NCI-H748 (cell line): ENCODE results near the gene CSN2.
"Not testable (repeated sequence)": the region's sequence is repeated elsewhere in the genome, so short reads cannot be mapped to it uniquely, and the experiment has no call there.

ENCODE experiments used
- DNase-seq: peaks from one replicate; lab custom pipeline; 2025; ENCODE audit not compliant: unreplicated experiment; lab: John Stamatoyannopoulos, UW

Gene CSN2, protein sequence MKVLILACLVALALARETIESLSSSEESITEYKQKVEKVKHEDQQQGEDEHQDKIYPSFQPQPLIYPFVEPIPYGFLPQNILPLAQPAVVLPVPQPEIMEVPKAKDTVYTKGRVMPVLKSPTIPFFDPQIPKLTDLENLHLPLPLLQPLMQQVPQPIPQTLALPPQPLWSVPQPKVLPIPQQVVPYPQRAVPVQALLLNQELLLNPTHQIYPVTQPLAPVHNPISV

DNA sequence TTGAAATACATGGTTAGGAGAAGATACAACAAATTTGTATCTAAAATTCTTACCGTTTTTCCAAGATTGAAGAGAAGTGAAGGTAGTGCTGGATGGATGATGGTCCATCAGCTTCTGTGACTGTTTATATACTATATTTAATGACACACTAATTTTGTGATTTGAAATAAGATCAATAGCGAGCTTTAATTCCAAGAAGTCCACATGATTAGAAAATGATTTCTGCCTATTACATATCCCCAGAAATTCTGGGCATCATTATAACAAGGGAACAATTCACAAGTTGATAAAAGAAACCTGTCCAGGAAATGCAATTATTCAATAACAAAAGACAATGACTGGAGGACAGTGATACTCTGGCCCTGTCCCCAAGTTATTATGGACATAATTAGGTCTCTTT, at the start of gene CSN2:
CSN2 (minus strand) TSS at position 101 of the 400 bp plus-strand sequence. CDS start 4,733 bp downstream, outside the sequence.
- no peak for DNase-seq

DNA sequence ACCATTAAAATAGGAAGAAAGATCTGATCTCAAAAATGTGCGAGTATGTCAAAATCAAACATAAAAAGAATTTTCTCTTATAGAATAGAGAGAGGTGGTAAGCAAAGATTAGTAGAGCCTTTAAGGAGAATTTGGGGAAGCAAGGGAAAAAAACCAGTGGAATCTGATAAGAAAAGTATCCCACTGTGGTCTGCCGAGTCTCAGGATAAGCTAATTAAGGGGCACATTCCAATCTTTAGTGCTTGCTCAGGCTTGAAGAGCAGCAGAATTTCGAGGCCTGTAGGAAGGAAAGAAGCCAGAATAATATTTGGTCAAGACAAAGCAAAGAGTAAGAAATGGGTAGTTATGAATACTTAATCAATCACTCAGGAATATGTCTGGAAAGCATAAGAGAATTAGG, 43.2 kb upstream of the CSN2 start:
- no peak for DNase-seq

DNA sequence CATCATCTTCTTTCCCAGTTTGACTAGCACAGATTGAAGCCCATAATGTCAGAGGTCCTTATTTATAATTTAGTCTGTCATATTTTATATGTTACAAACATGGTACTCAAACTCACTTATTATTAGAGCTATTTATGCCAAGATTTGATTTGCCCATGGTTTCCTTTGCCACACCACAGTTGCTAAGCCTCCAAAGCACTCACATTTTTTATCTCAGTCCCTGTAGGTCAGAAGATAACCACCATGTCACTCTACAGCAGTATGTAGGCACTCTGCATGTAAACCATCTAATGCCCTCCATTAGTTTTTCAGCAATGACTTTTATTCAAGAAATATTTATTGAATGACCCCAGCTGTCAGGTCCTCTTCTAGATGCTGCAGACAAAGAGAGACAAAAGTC, 37.0 kb upstream of the CSN2 start:
- no peak for DNase-seq

DNA sequence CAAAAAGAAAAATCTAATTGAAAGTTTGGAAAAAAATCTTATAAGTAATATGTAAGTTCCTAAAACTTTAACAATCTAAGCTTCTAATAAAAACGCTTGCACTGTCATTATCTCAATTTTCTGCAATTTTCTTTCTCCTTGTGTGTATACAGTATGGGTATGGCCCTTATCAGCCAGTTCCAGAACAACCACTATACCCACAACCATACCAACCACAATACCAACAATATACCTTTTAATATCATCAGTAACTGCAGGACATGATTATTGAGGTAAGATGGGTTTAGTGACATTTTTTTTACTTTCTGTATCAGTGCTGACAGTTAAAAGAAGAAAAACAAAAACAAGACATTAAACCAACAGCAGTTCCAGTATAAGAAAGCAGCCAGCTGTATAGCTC, 35.2 kb upstream of the CSN2 start:
- no peak for DNase-seq

DNA sequence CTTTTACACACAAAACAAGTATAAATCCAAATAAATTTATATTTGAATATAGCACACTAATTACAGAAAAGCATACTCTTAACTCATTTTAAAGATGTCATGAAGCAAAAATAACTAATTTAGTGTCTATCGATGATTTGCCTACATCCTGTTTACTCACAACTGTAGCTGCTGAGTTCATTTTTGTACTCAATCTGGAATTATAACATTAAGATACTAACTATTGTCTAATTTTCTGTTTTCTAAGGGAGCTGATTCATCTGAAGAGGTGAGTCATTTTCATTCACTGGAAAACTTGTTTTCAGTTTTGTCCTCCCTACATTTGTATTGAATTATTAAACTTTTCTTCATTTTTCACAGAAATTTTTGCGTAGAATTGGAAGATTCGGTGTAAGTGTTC, 33.9 kb upstream of the CSN2 start:
- no peak for DNase-seq

DNA sequence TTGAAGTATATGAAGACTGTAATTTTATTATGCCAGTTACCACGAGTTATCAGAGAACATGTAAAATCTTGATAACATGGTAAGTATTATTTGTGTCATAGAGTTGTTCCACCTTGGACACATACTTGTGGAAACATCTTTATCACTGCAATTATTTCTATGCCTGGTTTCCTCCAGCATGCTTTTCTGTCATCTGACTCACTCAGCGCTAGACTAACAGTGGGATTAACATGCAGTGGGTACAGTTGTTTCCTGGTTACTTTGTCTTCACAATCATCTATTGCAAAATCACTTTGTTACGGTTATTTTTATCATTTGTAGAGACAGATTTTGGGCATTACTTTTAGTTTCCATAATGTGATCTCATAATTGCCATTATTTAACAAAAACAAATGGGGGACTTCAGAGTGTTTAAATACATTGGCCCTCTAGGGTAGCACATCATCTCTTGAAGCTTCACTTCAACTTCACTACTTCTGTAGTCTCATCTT, 30.0 kb upstream of the CSN2 start, which contains the start of gene STATH:
STATH (plus strand) TSS at position 441 of the 491 bp plus-strand sequence. CDS start 2,472 bp downstream, outside the sequence.
- no peak for DNase-seq

DNA sequence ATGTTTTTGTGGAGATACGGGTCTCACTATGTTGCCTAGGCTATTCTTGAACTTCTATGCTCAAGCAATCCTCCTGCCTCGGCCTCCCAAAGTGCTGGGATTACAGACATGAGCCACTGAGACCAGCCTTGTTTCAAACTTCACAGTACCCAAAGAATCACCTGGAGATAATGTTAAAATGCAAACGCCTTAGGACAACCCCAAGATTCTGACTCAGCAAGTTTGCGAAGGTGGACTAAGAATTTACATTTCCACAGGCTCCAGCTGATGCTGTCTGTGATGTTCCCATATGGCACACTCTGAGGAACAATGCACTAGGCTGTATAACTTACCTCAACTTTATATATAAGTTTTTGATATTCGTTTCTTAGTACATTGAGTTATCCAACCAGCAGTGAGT, 29.3 kb upstream of the CSN2 start:
- no peak for DNase-seq

DNA sequence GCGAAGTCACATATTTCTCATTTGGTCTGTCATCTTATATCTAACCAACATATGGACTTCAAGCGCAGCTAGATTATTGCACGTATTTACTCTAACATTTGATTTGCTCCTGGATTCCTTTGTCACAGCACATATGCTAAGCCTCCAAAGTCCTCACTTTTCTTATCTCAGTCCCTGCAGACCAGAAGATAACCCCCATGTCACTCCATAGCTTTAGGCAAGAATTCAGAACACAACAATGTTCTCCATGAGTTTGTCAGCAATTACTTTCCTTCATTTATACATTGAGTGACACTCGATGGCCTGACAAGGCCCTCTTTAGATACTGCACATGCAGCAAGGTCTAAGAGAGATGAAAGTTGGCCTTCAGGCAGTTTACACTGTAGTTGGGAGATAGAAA, 25.5 kb upstream of the CSN2 start:
- DNase-seq = no peak

DNA sequence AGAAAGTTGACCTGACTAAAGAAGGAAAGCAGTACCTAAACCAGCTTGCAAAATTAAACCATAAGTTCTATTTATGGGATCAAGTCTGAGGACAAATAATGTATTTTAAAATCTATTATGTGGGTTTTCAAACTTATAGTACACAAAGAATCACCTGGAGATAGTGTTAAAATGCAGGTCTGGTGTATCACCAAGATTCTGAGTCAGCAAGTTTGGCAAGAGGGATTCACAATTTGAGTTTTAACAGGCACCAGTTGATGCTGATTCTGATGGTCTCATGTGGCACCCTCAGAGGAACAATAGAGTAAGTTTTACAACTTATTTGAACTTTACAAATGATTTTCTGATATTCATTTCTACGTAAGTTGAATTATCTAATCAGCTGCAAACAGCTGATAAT, 21.1 kb upstream of the CSN2 start:
- no peak for DNase-seq

DNA sequence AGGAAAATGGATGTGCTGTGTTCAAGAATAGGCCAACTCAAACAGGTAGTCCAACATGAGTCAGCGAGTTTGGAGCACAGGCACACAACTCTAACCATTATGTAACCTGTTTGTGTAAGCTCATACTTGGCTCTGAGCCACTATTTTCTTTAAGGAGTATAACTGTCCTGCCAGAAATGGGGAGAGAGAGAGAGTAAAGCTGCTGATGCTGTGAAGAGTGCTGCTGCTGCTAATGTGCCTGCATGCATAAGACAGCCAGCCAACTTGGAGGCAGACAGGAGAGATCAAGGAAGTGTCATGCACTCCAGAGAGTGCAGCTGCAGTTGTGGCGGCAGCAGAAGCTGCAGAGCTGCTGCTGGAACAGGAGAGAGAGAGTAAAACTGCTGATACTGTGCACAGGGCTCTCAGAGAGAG, 18.5 kb upstream of the CSN2 start:
- peak; percentile 23 for DNase-seq

DNA sequence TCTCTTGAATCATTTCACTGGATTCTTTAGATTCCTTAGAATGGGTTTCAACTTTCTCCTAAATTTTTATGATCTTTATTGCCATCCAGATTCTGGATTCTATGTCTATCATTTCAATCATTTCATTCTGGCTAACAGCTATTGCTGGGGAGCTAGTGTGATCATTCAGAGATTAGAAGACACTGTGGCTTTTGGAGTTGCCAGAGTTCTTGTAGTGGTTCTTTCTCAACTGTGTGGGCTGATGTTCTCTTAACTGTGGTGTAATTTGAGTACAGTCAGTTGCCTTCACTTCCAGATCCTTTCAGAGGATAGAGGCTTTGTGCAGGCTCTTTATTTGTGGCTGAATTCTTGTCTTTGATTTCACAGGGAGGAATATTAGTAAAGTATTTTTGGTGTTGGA, 12.1 kb upstream of the CSN2 start:
- DNase-seq = no peak

DNA sequence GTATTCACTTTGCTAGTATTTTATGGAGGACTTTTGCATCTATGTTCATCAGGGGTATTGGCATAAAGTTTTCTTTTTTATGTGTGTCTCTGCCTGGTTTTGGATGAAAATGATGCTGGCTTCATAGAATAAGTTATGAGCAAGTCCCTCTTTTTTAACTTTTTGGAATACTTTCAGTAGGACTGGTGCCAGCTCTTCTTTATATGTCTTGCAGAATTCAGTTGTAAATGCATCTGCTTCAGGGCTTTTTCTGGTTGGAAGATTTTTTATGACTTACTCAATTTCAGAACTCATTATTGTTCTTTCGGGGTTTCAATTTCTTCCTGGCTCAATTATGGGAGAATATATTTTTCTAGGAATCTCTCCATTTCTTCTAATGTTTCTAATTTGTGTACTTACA, 9.1 kb upstream of the CSN2 start:
- DNase-seq = no peak

DNA sequence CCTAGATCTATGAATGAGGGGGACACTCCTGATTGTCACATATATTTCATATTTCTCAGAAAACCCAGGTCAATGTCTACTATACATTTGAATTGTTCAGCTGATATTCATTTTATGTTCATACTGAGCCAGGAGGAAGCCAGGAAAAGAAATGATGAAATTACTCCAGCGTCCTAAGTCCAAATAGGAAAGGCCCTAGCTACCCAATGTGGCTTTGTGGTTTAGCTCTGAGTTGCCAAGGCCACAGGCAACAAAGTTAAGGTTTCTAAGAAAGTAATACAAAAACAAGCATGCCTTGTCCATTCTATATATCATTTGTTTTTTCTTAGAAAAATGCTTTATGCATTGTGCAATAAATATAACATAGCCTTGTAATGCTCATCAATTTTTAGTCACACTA, 4.5 kb upstream of the CSN2 start:
- no peak for DNase-seq

DNA sequence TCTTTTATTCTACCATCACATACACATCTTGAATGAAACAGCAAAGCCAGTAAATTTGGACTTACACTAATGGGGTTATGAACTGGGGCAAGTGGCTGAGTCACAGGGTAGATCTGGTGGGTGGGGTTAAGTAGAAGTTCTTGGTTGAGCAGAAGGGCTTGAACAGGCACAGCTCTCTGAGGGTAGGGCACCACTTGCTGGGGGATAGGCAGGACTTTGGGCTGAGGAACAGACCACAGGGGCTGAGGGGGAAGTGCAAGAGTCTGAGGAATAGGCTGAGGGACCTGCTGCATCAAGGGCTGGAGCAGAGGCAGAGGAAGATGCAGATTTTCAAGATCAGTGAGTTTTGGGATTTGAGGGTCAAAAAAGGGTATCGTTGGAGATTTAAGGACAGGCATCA, 8.3 kb downstream of the CSN2 start:
- DNase-seq = no peak

DNA sequence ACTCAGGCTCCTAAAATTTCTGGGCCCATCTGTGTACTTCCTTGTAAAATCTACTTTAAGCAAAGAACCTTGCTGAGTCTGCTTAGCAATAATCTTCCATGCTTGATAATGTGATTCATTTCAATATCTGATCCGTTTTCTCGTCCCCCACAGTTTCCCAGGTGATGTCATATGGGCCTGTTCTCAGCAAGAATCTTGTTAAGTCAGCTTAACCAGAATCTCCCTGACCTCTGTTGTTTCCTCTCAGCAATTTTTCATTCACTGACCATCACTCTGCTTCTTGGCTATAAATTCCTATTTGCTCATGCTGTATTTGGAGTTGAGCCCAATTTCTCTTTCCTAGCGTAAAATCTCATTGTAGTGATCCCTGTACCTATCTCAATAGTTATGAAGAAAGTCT, 13.9 kb downstream of the CSN2 start:
- no peak for DNase-seq

DNA sequence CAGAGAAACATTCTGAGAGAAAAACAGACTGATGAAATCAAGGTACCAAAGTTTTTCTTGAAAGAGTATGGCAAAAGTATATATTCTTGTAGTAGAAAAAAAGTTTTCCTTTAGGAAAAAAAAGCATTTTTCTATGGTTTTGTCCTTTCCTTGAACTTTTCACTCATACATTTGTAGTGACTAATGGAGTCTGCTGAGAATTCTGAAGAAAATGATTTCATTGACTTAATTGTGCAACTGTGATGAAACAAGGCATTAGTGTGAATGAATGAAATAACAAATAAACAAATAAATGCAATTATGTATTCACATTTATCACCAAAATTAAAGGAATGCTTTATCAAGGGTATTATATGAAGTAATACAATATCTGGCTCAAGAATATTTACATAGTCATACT, 29.0 kb downstream of the CSN2 start:
- no peak for DNase-seq

DNA sequence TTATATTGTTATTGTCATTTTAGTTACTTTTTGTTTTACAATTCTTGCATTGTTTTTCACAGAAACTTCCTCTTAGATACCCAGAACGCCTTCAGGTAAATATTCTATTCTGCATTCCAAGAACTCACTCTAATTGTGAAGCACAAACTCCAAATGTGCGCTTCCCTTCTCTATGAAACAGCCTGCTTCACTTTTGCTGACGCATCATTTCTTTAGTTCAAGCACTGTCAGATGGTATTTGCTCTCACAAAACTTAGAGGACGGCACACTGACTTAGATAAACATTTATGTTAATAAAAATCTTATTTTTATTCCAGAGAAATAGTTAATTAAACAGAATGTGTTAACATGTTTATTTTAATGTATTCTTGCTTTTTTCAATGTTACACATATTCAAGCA, 31.4 kb downstream of the CSN2 start:
- no peak for DNase-seq

DNA sequence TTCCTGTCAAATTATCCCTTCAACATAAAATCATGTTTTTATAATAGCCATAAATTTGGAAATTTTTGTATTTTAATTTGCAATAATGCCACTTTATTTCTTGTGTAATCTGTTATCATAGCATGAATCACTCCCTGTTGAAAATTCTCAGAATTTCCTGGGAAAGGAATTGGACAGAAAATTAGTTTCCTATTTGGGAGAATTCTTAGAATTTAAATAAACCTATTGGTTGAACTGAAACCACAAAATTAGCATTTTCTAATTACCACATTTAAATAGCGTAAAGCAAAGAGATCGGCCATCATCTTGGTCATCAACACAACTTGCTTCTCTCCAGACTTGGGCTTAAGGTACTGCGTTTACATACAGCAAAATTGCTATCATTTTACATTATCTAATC, 34.8 kb downstream of the CSN2 start, which contains the start of gene CSN1S1:
CSN1S1 (plus strand) TSS at position 301 of the 400 bp plus-strand sequence. CDS start 1,488 bp downstream, outside the sequence.
- DNase-seq = no peak

DNA sequence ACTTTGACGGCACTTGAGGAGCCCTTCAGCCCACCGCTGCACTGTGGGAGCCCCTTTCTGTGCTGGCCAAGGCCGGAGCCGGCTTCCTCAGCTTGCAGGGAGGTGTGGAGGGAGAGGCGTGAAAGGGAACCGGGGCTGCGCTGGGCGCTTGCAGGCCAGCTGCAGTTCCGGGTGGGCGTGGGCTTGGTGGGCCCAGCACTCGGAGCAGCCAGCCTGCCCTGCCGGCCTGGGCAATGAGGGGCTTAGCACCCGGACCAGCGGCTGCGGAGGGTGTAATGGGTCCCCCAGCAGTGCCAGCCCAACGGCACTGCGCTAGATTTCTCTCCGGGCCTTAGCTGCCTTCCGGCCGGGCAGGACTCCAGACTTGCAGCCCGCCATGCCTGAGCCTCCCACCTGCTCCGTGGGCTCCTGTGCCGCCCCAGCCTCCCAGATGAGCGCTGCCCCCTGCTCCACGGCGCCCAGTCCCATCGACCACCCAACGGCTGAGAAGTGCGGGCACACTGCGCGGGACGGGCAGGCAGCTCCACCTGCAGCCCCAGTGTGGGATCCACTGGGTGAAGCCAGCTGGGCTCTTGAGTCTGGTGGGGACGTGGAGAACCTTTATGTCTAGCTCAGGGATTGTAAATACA, 41.6 kb downstream of the CSN2 start:
- DNase-seq = not testable (repeated sequence)

DNA sequence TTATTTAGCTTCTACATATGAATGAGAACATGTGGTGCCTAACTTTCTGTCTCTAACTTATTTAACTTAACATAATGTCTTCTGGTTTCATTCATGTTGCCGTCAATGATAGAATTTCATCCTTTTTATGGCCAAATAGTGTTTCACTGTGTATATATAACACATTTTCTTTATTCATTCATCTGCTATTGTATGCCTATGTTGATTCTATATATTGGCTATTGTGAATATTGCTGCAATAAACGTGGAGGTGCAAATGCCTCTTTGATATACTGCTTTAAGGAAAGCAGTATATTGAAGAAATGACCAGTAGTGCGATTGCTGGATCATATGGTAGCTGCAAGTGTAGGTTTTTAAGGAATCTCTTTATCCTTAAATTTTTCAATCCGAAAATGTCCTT, 44.7 kb downstream of the CSN2 start:
- DNase-seq = no peak

DNA sequence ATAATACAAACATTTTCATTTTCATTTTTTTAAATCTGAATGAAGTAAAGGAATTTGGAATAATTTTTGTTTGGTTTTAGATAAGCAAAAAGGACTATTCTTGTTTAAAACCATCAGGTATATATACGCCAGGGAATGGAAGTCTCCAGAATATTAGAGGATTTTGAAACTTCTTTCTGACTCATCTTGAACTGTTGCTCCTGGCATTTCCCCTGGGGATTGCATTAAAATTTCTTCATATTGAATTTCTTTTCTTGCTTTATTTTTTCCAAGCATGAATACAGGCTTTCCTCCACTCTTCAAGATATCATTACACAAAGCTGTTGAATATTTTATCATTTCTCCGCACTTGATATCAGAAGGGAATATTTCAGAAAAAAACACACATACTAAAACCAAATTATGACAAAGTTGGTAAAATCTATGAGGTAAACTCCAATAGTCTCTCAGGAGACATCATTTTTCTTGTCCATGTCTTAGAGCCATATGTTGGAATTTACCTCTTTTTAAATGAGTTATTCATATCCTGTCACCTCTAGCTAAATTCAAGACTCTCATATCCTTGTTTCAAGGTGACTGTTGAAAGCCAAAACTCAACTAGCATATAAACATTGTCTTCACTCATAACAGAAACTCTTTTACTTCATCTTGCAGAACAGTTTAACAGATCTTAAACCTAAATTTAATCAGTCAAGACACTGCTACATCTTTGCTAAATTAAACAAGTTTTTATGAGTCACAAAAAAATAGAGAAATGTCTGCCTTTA, 55.3 kb downstream of the CSN2 start:
- no peak for DNase-seq

DNA sequence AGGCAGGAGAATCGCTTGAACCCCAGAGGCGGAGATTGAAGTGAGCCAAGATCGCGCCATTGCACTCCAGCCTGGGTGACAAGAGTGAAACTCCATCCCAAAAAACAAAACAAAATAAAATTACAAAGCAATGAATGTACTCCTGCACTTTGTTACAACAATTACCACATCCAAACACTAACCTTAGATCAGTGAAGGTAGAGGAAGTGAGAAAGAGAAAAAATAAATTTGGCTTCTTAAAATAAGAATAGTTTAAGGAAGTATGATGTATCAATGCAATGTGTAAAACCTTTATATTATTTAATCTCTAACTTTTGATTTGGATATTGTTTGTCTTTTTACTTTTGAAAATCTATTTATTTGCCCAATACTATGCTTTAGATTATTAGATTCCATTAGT, 56.3 kb downstream of the CSN2 start:
- DNase-seq = no peak
